Peyer's patch (tissue), 4 donors: Measurements from ENCODE around the gene RAD51B.

Experiments used
- POLR2A ChIP-seq, 2 donors: fragments of 450-650 bp; IDR thresholded peaks; one replicate each; pipeline ENCODE4 v1.5.1; 2017; ENCODE audit warnings: antibody characterized with exemption in 2 of 2, mild to moderate bottlenecking in 2 of 2, moderate library complexity in 2 of 2
- TF ChIP-seq, protein P1 (sequence below), 6 experiments: fragments of 450-650 bp in 4 of 6; fragments of 200-600 bp in 2 of 6; sonication (generic) in 1 of 6; IDR thresholded peaks; one replicate each; pipeline ENCODE4 v1.5.1; 2017 to 2019; ENCODE audit warnings: antibody characterized with exemption in 6 of 6, mild to moderate bottlenecking in 3 of 6, moderate library complexity in 1 of 6

DNA sequence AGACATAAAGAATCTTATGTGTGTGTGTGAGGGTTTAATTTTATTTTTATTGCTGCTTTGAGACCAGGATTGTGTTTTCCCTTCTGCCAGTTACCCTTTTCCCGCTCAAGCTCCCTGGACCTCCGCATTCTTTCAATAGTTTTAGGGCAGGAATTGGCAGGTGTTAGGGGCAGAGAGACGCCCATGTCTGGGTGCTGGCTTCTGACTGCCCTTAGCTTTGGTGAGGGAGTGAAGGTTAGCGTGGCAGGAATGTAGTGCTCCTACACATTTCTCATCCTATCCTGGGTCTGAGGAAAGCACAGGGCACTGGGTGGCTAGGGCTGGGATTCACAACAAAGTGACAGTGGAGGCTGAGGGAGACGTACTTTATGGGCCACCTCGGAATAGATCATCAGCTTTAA is 545.2 kb downstream of the RAD51B start:
- TF ChIP-seq, protein P1, sequence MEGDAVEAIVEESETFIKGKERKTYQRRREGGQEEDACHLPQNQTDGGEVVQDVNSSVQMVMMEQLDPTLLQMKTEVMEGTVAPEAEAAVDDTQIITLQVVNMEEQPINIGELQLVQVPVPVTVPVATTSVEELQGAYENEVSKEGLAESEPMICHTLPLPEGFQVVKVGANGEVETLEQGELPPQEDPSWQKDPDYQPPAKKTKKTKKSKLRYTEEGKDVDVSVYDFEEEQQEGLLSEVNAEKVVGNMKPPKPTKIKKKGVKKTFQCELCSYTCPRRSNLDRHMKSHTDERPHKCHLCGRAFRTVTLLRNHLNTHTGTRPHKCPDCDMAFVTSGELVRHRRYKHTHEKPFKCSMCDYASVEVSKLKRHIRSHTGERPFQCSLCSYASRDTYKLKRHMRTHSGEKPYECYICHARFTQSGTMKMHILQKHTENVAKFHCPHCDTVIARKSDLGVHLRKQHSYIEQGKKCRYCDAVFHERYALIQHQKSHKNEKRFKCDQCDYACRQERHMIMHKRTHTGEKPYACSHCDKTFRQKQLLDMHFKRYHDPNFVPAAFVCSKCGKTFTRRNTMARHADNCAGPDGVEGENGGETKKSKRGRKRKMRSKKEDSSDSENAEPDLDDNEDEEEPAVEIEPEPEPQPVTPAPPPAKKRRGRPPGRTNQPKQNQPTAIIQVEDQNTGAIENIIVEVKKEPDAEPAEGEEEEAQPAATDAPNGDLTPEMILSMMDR (IDR thresholded peaks at IDR 0.05) = no peak
- TF ChIP-seq POLR2A (IDR thresholded peaks at IDR 0.05) = no peak
